Measurements from ENCODE around the gene PIK3CA.

The PIK3CA gene

DNA sequence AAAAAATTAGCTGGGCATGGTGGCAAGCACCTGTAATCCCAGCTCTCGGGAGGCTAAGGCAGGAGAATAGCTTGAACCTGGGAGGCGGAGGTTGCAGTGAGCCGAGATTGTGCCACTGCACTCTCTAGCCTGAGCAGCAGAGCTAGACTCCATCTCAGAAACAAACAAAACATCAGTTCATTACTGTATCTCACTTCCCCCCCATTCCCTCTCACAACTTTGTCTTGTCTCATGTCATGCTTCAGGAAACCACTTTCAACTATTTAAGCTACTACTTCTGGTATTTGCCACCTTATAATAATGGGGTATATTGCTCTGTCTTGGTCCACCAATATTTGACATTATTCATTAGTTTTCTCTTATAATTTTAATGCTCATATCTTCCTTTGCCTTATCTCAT lies 26.2 kb downstream of the PIK3CA start:
- no peak overlapping the region for H3K4me2 ChIP-seq (ENCODE audit: insufficient read depth, low read length, poor library complexity, severe bottlenecking)
- WGBS, 2 donors (ENCODE audit: extremely low coverage in 2 of 2, insufficient read length in 2 of 2, insufficient replicate concordance in 1 of 2): no CpG with 5 or more reads among the region's 3 CpGs

GRCh38 chr3:179174898-179175297 lies 26.7 kb downstream of the PIK3CA start:
- Histone ChIP-seq H2BK15ac (ENCODE audit: low read length) (no peak overlapping the region), H4K8ac (ENCODE audit: low read depth, low read length) (no peak overlapping the region), H2BK12ac (ENCODE audit: low read length) (no peak overlapping the region), H3K27me3 (ENCODE audit: control insufficient read depth in 3 of 3, insufficient read depth in 3 of 3, low read depth in 1 of 3, low read length in 3 of 3) (no peaks in the 10 kb centered on the region), H3K79me1 (ENCODE audit: low read depth, low read length) (peaks cover under 1% of the 10 kb centered on the region), H3K27ac (replicated peaks; ENCODE audit: low read length) (no peak overlapping the region), H3K4me1 (ENCODE audit: control insufficient read depth in 2 of 2, insufficient read depth in 1 of 2, low read depth in 1 of 2, low read length in 2 of 2) (peaks cover 0 to 6% of the 10 kb centered on the region in 2 donors), H3K4me2 (ENCODE audit: insufficient read depth, low read length, poor library complexity, severe bottlenecking) (no peak overlapping the region), H3K4ac (ENCODE audit: low read length) (no peak overlapping the region), H3K18ac (ENCODE audit: low read length) (no peak overlapping the region), H2BK5ac (ENCODE audit: low read length) (no peak overlapping the region), H2AK5ac (ENCODE audit: low read depth, low read length) (no peak overlapping the region), H4K91ac (ENCODE audit: low read depth, low read length, poor library complexity) (no peak overlapping the region), H3K14ac (ENCODE audit: low read length) (no peak overlapping the region), H3K9ac (ENCODE audit: low read depth, low read length, poor library complexity) (no peak overlapping the region), H3K4me3 (ENCODE audit: low read length in 2 of 2) (no peak overlapping the region), H3K23ac (ENCODE audit: low read depth, low read length, poor library complexity) (no peak overlapping the region), H2AFZ (ENCODE audit: low read length) (no peak overlapping the region), H3K36me3 (replicated peaks in 1 of 2; ENCODE audit: control insufficient read depth in 2 of 2, insufficient read depth in 2 of 2, low read length in 2 of 2) (no peaks in the 10 kb centered on the region), H2BK120ac (ENCODE audit: low read depth, low read length) (no peak overlapping the region), H3K9me3 (replicated peaks in 1 of 2; ENCODE audit: control insufficient read depth in 2 of 2, insufficient read depth in 1 of 2, low read depth in 1 of 2, low read length in 2 of 2) (peaks cover 0 to 9% of the 10 kb centered on the region in 2 donors)
- no peak for DNase-seq (ENCODE audit: low spot score)
- no CpG with 5 or more reads among the region's 1 CpG for WGBS, 2 donors (ENCODE audit: extremely low coverage in 2 of 2, insufficient read length in 2 of 2, insufficient replicate concordance in 1 of 2)

More for the DNA sequence above, 26.2 kb downstream of the PIK3CA start:
- Histone ChIP-seq H4K91ac (ENCODE audit: low read depth, low read length, poor library complexity) (no peak overlapping the region), H2AFZ (ENCODE audit: low read length) (no peak overlapping the region), H3K4me1 (ENCODE audit: control insufficient read depth in 2 of 2, insufficient read depth in 1 of 2, low read depth in 1 of 2, low read length in 2 of 2) (peaks cover 0 to 6% of the 10 kb centered on the region in 2 donors), H3K14ac (ENCODE audit: low read length) (no peak overlapping the region), H3K27me3 (ENCODE audit: control insufficient read depth in 3 of 3, insufficient read depth in 3 of 3, low read depth in 1 of 3, low read length in 3 of 3) (no peaks in the 10 kb centered on the region), H4K8ac (ENCODE audit: low read depth, low read length) (no peak overlapping the region), H3K36me3 (replicated peaks in 1 of 2; ENCODE audit: control insufficient read depth in 2 of 2, insufficient read depth in 2 of 2, low read length in 2 of 2) (no peaks in the 10 kb centered on the region), H3K18ac (ENCODE audit: low read length) (no peak overlapping the region), H2BK12ac (ENCODE audit: low read length) (no peak overlapping the region), H3K23ac (ENCODE audit: low read depth, low read length, poor library complexity) (no peak overlapping the region), H2BK120ac (ENCODE audit: low read depth, low read length) (no peak overlapping the region), H2BK15ac (ENCODE audit: low read length) (no peak overlapping the region), H3K4ac (ENCODE audit: low read length) (no peak overlapping the region), H3K79me1 (ENCODE audit: low read depth, low read length) (peaks cover 1% of the 10 kb centered on the region), H2AK5ac (ENCODE audit: low read depth, low read length) (no peak overlapping the region), H3K9ac (ENCODE audit: low read depth, low read length, poor library complexity) (no peak overlapping the region), H2BK5ac (ENCODE audit: low read length) (no peak overlapping the region), H3K27ac (replicated peaks; ENCODE audit: low read length) (no peak overlapping the region), H3K4me3 (ENCODE audit: low read length in 2 of 2) (no peak overlapping the region), H3K9me3 (replicated peaks in 1 of 2; ENCODE audit: control insufficient read depth in 2 of 2, insufficient read depth in 1 of 2, low read depth in 1 of 2, low read length in 2 of 2) (peaks cover 0 to 9% of the 10 kb centered on the region in 2 donors)
- DNase-seq (ENCODE audit: low spot score): no peak

- H3K14ac ChIP-seq (ENCODE audit: low read length): no peak overlapping the region
- no peak overlapping the region for H3K4me2 ChIP-seq (ENCODE audit: insufficient read depth, low read length, poor library complexity, severe bottlenecking)
- H3K27me3 ChIP-seq (ENCODE audit: control insufficient read depth in 3 of 3, insufficient read depth in 3 of 3, low read depth in 1 of 3, low read length in 3 of 3): no peaks in the 10 kb centered on the region
- peaks cover 0 to 7% of the 10 kb centered on the region in 2 donors for H3K4me1 ChIP-seq (ENCODE audit: control insufficient read depth in 2 of 2, insufficient read depth in 1 of 2, low read depth in 1 of 2, low read length in 2 of 2)
- H4K8ac ChIP-seq (ENCODE audit: low read depth, low read length): no peak overlapping the region
- H3K9ac ChIP-seq (ENCODE audit: low read depth, low read length, poor library complexity): no peak overlapping the region
- no peak overlapping the region for H4K91ac ChIP-seq (ENCODE audit: low read depth, low read length, poor library complexity)
- no peak overlapping the region for H3K18ac ChIP-seq (ENCODE audit: low read length)
- H2BK12ac ChIP-seq (ENCODE audit: low read length): no peak overlapping the region
- no peak overlapping the region for H3K23ac ChIP-seq (ENCODE audit: low read depth, low read length, poor library complexity)
- peaks cover 0 to 9% of the 10 kb centered on the region in 2 donors for H3K9me3 ChIP-seq (replicated peaks in 1 of 2; ENCODE audit: control insufficient read depth in 2 of 2, insufficient read depth in 1 of 2, low read depth in 1 of 2, low read length in 2 of 2)
- no peak overlapping the region for H2BK5ac ChIP-seq (ENCODE audit: low read length)
- no peak overlapping the region for H2BK120ac ChIP-seq (ENCODE audit: low read depth, low read length)
- no peak overlapping the region for H3K4me3 ChIP-seq (ENCODE audit: low read length in 2 of 2)
- no peak for DNase-seq (ENCODE audit: low spot score)
- no peak overlapping the region for H3K4ac ChIP-seq (ENCODE audit: low read length)
- no peak overlapping the region for H2AFZ ChIP-seq (ENCODE audit: low read length)
- no peak overlapping the region for H3K27ac ChIP-seq (replicated peaks; ENCODE audit: low read length)
- no peaks in the 10 kb centered on the region for H3K36me3 ChIP-seq (replicated peaks in 1 of 2; ENCODE audit: control insufficient read depth in 2 of 2, insufficient read depth in 2 of 2, low read length in 2 of 2)
- H2BK15ac ChIP-seq (ENCODE audit: low read length): no peak overlapping the region
- no peak overlapping the region for H2AK5ac ChIP-seq (ENCODE audit: low read depth, low read length)
- no CpG with 5 or more reads among the region's 3 CpGs for WGBS, 2 donors (ENCODE audit: extremely low coverage in 2 of 2, insufficient read length in 2 of 2, insufficient replicate concordance in 1 of 2)
- no peaks in the 10 kb centered on the region for H3K79me1 ChIP-seq (ENCODE audit: low read depth, low read length)
Measured at GRCh38 chr3:179175358-179175757, 27.2 kb downstream of the PIK3CA start.

DNA sequence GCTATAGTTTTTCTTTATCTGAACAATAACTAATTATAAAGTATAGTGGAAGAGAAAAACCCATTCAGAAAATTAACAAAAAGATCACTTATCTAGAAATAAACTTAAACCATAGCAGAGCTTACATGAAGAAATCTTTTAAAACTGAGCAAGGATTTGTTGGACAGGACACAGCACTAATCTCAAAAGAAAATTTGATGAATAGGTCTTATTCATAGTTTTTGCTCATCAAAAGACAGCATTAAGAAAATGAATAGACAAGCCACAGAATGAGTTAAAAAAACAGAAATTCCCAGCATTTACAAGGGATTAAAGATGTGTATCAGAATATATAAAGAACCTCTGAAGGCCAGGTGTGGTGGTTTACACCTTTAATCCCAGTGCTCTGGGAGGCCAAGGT lies 29.5 kb downstream of the PIK3CA start:
- no peaks in the 10 kb centered on the region for H3K36me3 ChIP-seq (replicated peaks in 1 of 2; ENCODE audit: control insufficient read depth in 2 of 2, insufficient read depth in 2 of 2, low read length in 2 of 2)
- no peak overlapping the region for H3K4ac ChIP-seq (ENCODE audit: low read length)
- H3K79me1 ChIP-seq (ENCODE audit: low read depth, low read length): no peaks in the 10 kb centered on the region
- peaks cover 2 to 7% of the 10 kb centered on the region in 2 donors for H3K4me1 ChIP-seq (ENCODE audit: control insufficient read depth in 2 of 2, insufficient read depth in 1 of 2, low read depth in 1 of 2, low read length in 2 of 2)
- no peak for DNase-seq (ENCODE audit: low spot score)
- no peak overlapping the region for H3K27ac ChIP-seq (replicated peaks; ENCODE audit: low read length)
- no peaks in the 10 kb centered on the region for H3K27me3 ChIP-seq (ENCODE audit: control insufficient read depth in 3 of 3, insufficient read depth in 3 of 3, low read depth in 1 of 3, low read length in 3 of 3)
- H3K9ac ChIP-seq (ENCODE audit: low read depth, low read length, poor library complexity): no peak overlapping the region
- H2BK12ac ChIP-seq (ENCODE audit: low read length): no peak overlapping the region
- no peak overlapping the region for H3K23ac ChIP-seq (ENCODE audit: low read depth, low read length, poor library complexity)
- no peak overlapping the region for H4K8ac ChIP-seq (ENCODE audit: low read depth, low read length)
- H3K4me3 ChIP-seq (ENCODE audit: low read length in 2 of 2): no peak overlapping the region
- H3K9me3 ChIP-seq (replicated peaks in 1 of 2; ENCODE audit: control insufficient read depth in 2 of 2, insufficient read depth in 1 of 2, low read depth in 1 of 2, low read length in 2 of 2): no peaks in the 10 kb centered on the region
- H2BK15ac ChIP-seq (ENCODE audit: low read length): no peak overlapping the region
- no peak overlapping the region for H2BK5ac ChIP-seq (ENCODE audit: low read length)
- no peak overlapping the region for H3K18ac ChIP-seq (ENCODE audit: low read length)
- no peak overlapping the region for H4K91ac ChIP-seq (ENCODE audit: low read depth, low read length, poor library complexity)
- no peak overlapping the region for H3K14ac ChIP-seq (ENCODE audit: low read length)
- H3K4me2 ChIP-seq (ENCODE audit: insufficient read depth, low read length, poor library complexity, severe bottlenecking): no peak overlapping the region
- H2BK120ac ChIP-seq (ENCODE audit: low read depth, low read length): no peak overlapping the region
- no peak overlapping the region for H2AK5ac ChIP-seq (ENCODE audit: low read depth, low read length)
- H2AFZ ChIP-seq (ENCODE audit: low read length): no peak overlapping the region

Data from neuronal stem cell (in vitro differentiated cells).